ENCODE results near the gene TNFAIP8. TPM values are rescaled to one million over a fixed set of nuclear protein-coding genes. Genes with fewer than 3 reads are reported as not detected.
A peak's percentile ranks its signal among the peaks of the same experiment; 100 is the strongest.

TNFAIP8 gene
- total RNA-seq, 1 experiment from 2014 or later, result 24.1 TPM

DNA sequence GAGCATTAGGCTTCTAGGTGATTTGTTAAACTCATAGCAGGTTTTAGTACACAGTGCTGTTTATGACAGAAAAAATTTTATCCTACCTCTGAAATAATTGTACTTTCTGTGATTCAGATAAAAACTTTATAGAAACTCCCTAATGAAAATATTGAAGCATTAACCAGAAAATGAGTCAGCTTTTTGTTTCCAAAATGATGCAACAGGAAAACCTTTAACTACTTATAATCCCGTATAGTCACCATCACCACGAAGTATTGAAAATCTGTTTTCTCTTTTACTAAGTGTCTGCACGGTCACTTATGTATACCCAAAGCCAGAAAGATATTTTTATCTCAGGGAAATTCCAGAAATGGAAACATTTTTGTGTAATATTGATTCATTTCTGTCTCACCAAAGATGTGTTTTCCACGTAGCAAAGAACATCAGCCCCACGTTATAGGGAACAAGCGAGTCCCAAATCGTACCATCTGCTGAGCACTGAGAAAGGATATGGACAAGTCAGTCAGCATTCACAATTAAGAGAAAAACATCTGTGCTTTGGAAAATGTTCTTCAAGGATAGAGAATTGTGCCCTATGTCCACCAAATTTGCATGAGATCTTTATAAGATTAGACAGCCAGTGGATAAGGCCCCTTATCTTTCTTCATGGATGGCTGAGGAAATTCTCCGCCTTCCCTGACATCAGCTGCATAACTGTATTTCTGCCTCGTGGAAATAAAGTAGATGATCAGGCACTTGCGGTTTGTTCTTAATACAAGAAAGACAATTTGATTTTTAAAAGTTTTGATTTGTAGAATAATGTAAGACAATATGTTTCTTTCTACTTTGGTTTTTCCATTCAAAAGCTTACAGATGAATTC lies 41.9 kb downstream of the TNFAIP8 start (continued):
- TF ChIP-seq, protein P1, sequence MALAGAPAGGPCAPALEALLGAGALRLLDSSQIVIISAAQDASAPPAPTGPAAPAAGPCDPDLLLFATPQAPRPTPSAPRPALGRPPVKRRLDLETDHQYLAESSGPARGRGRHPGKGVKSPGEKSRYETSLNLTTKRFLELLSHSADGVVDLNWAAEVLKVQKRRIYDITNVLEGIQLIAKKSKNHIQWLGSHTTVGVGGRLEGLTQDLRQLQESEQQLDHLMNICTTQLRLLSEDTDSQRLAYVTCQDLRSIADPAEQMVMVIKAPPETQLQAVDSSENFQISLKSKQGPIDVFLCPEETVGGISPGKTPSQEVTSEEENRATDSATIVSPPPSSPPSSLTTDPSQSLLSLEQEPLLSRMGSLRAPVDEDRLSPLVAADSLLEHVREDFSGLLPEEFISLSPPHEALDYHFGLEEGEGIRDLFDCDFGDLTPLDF (CRISPR knock-in tag; IDR thresholded peaks at IDR 0.05), result no peak
- TF ChIP-seq SP1 (CRISPR knock-in tag; conservative IDR thresholded peaks at IDR 0.05) (no peak), NFE2L1 (CRISPR knock-in tag; IDR thresholded peaks at IDR 0.05) (no peak)
- TF ChIP-seq, protein P2, sequence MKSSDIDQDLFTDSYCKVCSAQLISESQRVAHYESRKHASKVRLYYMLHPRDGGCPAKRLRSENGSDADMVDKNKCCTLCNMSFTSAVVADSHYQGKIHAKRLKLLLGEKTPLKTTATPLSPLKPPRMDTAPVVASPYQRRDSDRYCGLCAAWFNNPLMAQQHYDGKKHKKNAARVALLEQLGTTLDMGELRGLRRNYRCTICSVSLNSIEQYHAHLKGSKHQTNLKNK (CRISPR knock-in tag; IDR thresholded peaks at IDR 0.05), result no peak

DNA sequence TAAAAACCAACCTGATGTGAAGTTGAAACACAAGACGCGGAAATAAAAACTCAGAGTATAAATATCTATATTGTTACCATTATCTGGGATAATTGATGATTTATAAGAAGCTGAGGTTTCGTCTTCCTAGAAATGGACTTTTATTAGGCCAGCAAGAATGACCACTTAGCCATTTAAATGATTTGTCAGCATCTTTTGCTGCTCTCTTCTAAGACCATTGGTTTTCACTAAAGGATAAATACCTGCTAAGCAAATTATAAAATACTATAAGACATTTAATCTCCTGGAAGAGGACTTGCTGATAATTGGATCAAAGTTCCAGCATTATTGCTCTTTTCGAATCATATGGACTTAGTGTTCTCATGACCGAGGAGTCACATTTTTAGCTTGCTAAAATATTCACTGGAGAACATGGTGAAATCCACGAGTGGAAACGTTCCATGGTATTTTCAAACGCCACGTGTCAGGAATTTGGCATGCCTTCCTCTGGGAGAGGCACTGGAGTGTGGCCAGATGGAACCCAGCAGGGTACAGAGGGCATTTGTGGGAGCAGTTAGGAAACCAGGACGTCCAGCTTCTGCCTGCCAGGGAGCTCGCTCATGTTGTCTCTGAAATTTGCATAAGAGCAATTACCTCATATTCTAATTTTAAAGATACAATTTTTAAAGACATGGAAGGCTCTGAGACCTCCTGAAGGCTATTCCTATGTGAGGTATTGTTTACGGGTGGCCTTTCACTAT lies 43.1 kb downstream of the TNFAIP8 start:
- ChIA-PET POLR2A (no interaction called here), CTCF (no interaction called here)
- Mint-ChIP-seq H3K27me3 (ENCODE audit: low read depth) (no peaks in the 10 kb centered on the region), H3K4me3 (no peak overlapping the region), H3K4me1 (peaks cover 54% of the 10 kb centered on the region), H3K27ac (no peak overlapping the region), H3K9me3 (peaks cover 4% of the 10 kb centered on the region; the same call in 1 of the 2 replicates), H3K36me3 (no peaks in the 10 kb centered on the region; the same call in 1 of the 2 replicates)
- no peak for TF ChIP-seq MXD4 (CRISPR knock-in tag; IDR thresholded peaks at IDR 0.05; ENCODE audit: borderline replicate concordance)
- ATAC-seq (no peak), DNase-seq (ENCODE audit: low spot score) (no peak)

DNA sequence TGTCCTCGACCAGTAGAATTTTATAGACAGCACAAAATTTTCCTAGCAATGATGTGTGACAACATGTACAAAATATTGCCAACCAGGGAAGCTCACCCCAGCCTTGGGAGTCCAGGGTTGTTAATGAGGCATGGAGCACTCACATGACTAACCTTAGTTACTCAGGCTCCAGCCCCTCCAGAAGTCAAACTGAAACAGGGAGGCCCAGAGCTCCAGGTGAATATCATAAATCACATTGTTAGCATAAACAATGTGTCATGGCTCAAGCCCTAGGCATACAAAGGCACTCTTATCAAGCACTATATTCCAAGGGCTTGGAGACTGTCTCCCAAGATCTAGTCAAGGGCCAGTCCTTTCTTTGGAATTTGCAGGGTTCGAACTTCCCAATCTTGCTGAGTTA lies 44.4 kb downstream of the TNFAIP8 start:
- H3K36me3 Mint-ChIP-seq, result no peaks in the 10 kb centered on the region
- no peak overlapping the region for H3K27ac Mint-ChIP-seq
- no peak overlapping the region for H3K4me3 Mint-ChIP-seq
- no peak for DNase-seq (ENCODE audit: low spot score)
- TF ChIP-seq TEAD1 (CRISPR knock-in tag; IDR thresholded peaks at IDR 0.05) (no peak), NR3C1 (CRISPR knock-in tag; conservative IDR thresholded peaks at IDR 0.05; ENCODE audit: low read depth) (no peak), FOXK1 (CRISPR knock-in tag; IDR thresholded peaks at IDR 0.05) (no peak)
- H3K4me1 Mint-ChIP-seq, result peaks cover 59% of the 10 kb centered on the region
- no peaks in the 10 kb centered on the region for H3K27me3 Mint-ChIP-seq (ENCODE audit: low read depth)
- CTCF ChIA-PET, result no interaction called here
- POLR2A ChIA-PET, result no interaction called here
- peaks cover 4% of the 10 kb centered on the region; the same call in 1 of the 2 replicates for H3K9me3 Mint-ChIP-seq
- ATAC-seq, result no peak

DNA sequence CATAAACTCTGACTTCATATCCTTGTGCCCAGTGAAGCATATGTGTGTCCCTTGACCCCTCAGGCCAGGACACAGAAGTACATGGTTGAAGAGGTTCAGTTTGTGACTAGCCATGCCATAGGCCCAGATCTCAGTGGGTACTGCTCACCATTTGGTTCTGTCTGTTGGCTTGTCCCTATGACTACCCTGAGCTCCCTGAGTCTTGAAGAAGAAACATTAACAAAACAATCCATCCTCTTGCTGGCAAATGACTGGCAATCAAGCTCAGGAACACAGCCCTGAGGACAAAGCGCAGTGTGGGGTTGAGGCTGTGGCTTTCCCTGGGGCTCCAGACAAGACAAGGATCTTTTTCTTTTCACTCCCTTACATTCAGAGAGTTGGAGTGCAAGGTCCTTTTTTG lies 46.3 kb downstream of the TNFAIP8 start:
- H3K4me3 Mint-ChIP-seq, result 0 out of 2 replicates have a peak overlapping the region, but pooled peaks have one; percentile 13
- H3K27ac Mint-ChIP-seq, result peak overlapping the region; percentile 94
- H3K4me1 Mint-ChIP-seq, result peaks cover 56% of the 10 kb centered on the region
- peaks cover 4% of the 10 kb centered on the region; the same call in 1 of the 2 replicates for H3K9me3 Mint-ChIP-seq
- CTCF ChIA-PET, result interaction anchor here (1.2 to 2.0 kb wide), 4 partner anchors 10 to 414 kb away, joined by 3 to 18 read pairs (median 4); partner anchors contain the start of gene DTWD2
- POLR2A ChIA-PET, result interaction anchor here (0.6 kb wide), 1 partner anchor 10 kb away, joined by 3 read pairs; no protein-coding TSS in a partner anchor
- H3K27me3 Mint-ChIP-seq (ENCODE audit: low read depth), result no peaks in the 10 kb centered on the region
- ATAC-seq (peak; percentile 92), DNase-seq (ENCODE audit: low spot score) (no peak)
- no peaks in the 10 kb centered on the region for H3K36me3 Mint-ChIP-seq
- TF ChIP-seq ZNF121 (CRISPR knock-in tag; IDR thresholded peaks at IDR 0.05) (no peak), PRRX2 (CRISPR knock-in tag; IDR thresholded peaks at IDR 0.05) (no peak), ELF4 (CRISPR knock-in tag; IDR thresholded peaks at IDR 0.05; ENCODE audit: low read depth) (no peak), ZNF138 (CRISPR knock-in tag; conservative IDR thresholded peaks at IDR 0.05) (no peak), ATF1 (CRISPR knock-in tag; IDR thresholded peaks at IDR 0.05) (no peak), SMAD4 (CRISPR knock-in tag; IDR thresholded peaks at IDR 0.05) (no peak), IRF2 (CRISPR knock-in tag; IDR thresholded peaks at IDR 0.05; ENCODE audit: borderline replicate concordance, low read depth) (no peak), CBFB (CRISPR knock-in tag; IDR thresholded peaks at IDR 0.05; ENCODE audit: low read depth) (no peak), NFE2L1 (CRISPR knock-in tag; IDR thresholded peaks at IDR 0.05) (no peak), TEAD1 (CRISPR knock-in tag; IDR thresholded peaks at IDR 0.05) (no peak), SOX15 (CRISPR knock-in tag; IDR thresholded peaks at IDR 0.05) (no peak)
- TF ChIP-seq, protein P3, sequence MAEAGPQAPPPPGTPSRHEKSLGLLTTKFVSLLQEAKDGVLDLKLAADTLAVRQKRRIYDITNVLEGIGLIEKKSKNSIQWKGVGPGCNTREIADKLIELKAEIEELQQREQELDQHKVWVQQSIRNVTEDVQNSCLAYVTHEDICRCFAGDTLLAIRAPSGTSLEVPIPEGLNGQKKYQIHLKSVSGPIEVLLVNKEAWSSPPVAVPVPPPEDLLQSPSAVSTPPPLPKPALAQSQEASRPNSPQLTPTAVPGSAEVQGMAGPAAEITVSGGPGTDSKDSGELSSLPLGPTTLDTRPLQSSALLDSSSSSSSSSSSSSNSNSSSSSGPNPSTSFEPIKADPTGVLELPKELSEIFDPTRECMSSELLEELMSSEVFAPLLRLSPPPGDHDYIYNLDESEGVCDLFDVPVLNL (CRISPR knock-in tag; IDR thresholded peaks at IDR 0.05; ENCODE audit: borderline replicate concordance, low read depth), result no peak
- TF ChIP-seq, protein P4, sequence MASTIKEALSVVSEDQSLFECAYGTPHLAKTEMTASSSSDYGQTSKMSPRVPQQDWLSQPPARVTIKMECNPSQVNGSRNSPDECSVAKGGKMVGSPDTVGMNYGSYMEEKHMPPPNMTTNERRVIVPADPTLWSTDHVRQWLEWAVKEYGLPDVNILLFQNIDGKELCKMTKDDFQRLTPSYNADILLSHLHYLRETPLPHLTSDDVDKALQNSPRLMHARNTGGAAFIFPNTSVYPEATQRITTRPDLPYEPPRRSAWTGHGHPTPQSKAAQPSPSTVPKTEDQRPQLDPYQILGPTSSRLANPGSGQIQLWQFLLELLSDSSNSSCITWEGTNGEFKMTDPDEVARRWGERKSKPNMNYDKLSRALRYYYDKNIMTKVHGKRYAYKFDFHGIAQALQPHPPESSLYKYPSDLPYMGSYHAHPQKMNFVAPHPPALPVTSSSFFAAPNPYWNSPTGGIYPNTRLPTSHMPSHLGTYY (CRISPR knock-in tag; IDR thresholded peaks at IDR 0.05), result no peak
- TF ChIP-seq, protein P5, sequence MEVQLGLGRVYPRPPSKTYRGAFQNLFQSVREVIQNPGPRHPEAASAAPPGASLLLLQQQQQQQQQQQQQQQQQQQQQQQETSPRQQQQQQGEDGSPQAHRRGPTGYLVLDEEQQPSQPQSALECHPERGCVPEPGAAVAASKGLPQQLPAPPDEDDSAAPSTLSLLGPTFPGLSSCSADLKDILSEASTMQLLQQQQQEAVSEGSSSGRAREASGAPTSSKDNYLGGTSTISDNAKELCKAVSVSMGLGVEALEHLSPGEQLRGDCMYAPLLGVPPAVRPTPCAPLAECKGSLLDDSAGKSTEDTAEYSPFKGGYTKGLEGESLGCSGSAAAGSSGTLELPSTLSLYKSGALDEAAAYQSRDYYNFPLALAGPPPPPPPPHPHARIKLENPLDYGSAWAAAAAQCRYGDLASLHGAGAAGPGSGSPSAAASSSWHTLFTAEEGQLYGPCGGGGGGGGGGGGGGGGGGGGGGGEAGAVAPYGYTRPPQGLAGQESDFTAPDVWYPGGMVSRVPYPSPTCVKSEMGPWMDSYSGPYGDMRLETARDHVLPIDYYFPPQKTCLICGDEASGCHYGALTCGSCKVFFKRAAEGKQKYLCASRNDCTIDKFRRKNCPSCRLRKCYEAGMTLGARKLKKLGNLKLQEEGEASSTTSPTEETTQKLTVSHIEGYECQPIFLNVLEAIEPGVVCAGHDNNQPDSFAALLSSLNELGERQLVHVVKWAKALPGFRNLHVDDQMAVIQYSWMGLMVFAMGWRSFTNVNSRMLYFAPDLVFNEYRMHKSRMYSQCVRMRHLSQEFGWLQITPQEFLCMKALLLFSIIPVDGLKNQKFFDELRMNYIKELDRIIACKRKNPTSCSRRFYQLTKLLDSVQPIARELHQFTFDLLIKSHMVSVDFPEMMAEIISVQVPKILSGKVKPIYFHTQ (CRISPR knock-in tag; IDR thresholded peaks at IDR 0.05), result no peak
- TF ChIP-seq, protein P1 (CRISPR knock-in tag; IDR thresholded peaks at IDR 0.05), result no peak

Data from WTC11 (cell line).